Body of pancreas (tissue), 4 donors: ENCODE results near the gene PPP2R5C.

ENCODE experiments used
- POLR2A ChIP-seq, 3 donors: fragments of 450-650 bp; IDR thresholded peaks; one replicate each; pipeline ENCODE4 v1.6.1; 2016; ENCODE audit warnings: antibody characterized with exemption in 3 of 3, mild to moderate bottlenecking in 2 of 3
- TF ChIP-seq, protein P1 (sequence below), 7 experiments: fragments of 450-650 bp in 4 of 7; fragments of 200-600 bp in 3 of 7; sonication (generic) in 3 of 7; IDR thresholded peaks; one replicate each; pipeline ENCODE4 v1.5.1; 2016 to 2019; ENCODE audit warnings: antibody characterized with exemption in 7 of 7

DNA sequence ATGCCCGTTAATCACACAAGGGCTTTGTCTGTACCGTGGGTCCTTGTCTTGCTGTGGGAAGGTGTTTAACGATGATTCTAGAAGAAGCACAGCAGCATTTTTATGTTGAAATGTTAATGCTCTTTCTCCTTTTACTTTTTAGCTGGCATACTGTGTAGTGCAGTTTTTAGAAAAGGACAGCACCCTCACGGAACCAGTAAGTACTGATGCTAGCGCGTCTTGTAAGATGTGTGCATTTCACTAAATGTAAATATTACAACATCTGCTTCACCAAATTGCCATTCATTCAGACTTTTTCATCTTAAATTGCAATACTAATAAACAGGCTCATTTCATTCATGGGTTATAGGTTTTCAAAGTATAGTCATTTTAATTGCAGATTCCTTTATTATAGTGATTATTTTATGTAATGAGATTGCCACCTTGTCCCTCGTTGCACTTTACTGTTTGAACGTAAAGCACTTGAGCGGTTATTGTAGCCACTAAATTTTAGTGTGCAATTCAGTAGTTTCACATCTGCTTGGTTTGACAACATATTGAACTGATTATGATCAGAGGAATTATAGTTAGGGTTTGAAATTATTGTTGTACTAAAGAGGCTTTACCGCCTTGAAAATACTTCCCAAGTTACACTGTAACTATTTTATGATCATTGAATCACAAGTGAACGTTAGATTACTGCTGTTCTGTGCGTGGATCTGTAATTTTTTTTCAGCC lies 133.0 kb downstream of the PPP2R5C start:
- TF ChIP-seq, protein P1, sequence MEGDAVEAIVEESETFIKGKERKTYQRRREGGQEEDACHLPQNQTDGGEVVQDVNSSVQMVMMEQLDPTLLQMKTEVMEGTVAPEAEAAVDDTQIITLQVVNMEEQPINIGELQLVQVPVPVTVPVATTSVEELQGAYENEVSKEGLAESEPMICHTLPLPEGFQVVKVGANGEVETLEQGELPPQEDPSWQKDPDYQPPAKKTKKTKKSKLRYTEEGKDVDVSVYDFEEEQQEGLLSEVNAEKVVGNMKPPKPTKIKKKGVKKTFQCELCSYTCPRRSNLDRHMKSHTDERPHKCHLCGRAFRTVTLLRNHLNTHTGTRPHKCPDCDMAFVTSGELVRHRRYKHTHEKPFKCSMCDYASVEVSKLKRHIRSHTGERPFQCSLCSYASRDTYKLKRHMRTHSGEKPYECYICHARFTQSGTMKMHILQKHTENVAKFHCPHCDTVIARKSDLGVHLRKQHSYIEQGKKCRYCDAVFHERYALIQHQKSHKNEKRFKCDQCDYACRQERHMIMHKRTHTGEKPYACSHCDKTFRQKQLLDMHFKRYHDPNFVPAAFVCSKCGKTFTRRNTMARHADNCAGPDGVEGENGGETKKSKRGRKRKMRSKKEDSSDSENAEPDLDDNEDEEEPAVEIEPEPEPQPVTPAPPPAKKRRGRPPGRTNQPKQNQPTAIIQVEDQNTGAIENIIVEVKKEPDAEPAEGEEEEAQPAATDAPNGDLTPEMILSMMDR (IDR thresholded peaks at IDR 0.05): no peak
- no peak for TF ChIP-seq POLR2A (IDR thresholded peaks at IDR 0.05)
